ENCODE results near the gene NUP214. TPM values are rescaled to one million over a fixed set of nuclear protein-coding genes. Genes with fewer than 3 reads are reported as not detected.

The NUP214 gene
- total RNA-seq, 1 experiment from 2014 or later, result 34.9 TPM

- intact Hi-C loops (cut with micrococcal nuclease; ENCODE audit: unreplicated experiment), result no loop called here
- Histone ChIP-seq H3K4me1 (ENCODE audit: control insufficient read depth, insufficient read depth, low read length) (no peaks in the 10 kb centered on the region), H3K27me3 (ENCODE audit: control insufficient read depth, insufficient read depth, low read length) (no peaks in the 10 kb centered on the region), H3K27ac (ENCODE audit: low read length) (no peak overlapping the region), H3K4me3 (ENCODE audit: low read depth in 2 of 2, low read length in 2 of 2) (no peak overlapping the region), H3K36me3 (ENCODE audit: control insufficient read depth, insufficient read depth, low read length) (no peaks in the 10 kb centered on the region), H3K9me3 (ENCODE audit: control insufficient read depth, insufficient read depth, low read depth, low read length) (no peaks in the 10 kb centered on the region)
- ChIA-PET POLR2A (interaction anchor here (0.6 kb wide), 1 partner anchor 497 kb away, joined by 3 read pairs; no protein-coding TSS in a partner anchor), CTCF (interaction anchor here (0.6 to 0.7 kb wide), 2 partner anchors 49 to 165 kb away, joined by 4 to 5 read pairs; partner anchors contain the start of gene FAM78A)
- BruUV-seq (replicated peaks), result no TSS peak
- TF ChIP-seq TCF7L2 (IDR thresholded peaks at IDR 0.05; ENCODE audit: low read depth, low read length), result no peak
- TF ChIP-seq SIN3A (IDR thresholded peaks at IDR 0.05; ENCODE audit: borderline replicate concordance, insufficient read depth, low read depth, low read length), result no peak
- no peak for TF ChIP-seq CTCF (IDR thresholded peaks at IDR 0.05)
- no peak for TF ChIP-seq POLR2AphosphoS5 (IDR thresholded peaks at IDR 0.05; ENCODE audit: low read depth, low read length)
- no peak for TF ChIP-seq REST (IDR thresholded peaks at IDR 0.05; ENCODE audit: insufficient read depth in 1 of 2, low read depth in 2 of 2, low read length in 1 of 2)
- ATAC-seq, result no peak
- in situ Hi-C loops (cut with HindIII; ENCODE audit: low pct_unique_long_range_greater_than_20kb, low sequenced_read_pairs), result no loop called here
- no peak for DNase-seq (ENCODE audit: low read depth, low spot score)
These were observed 14.1 kb upstream of the NUP214 start for GRCh38 chr9:131111186-131111853.

- CTCF ChIA-PET, result interaction anchor here (0.6 kb wide), 1 partner anchor 49 kb away, joined by 5 read pairs; no protein-coding TSS in a partner anchor
- H3K27ac ChIP-seq (ENCODE audit: low read length), result no peak overlapping the region
- ATAC-seq, result no peak
These were observed 13.5 kb upstream of the NUP214 start for GRCh38 chr9:131111854-131112311.

More at GRCh38 chr9:131111854-131112311, 13.5 kb upstream of the NUP214 start:
- Histone ChIP-seq H3K9me3 (ENCODE audit: control insufficient read depth, insufficient read depth, low read depth, low read length) (no peaks in the 10 kb centered on the region), H3K4me3 (ENCODE audit: low read depth in 2 of 2, low read length in 2 of 2) (no peak overlapping the region), H3K27me3 (ENCODE audit: control insufficient read depth, insufficient read depth, low read length) (no peaks in the 10 kb centered on the region), H3K36me3 (ENCODE audit: control insufficient read depth, insufficient read depth, low read length) (no peaks in the 10 kb centered on the region), H3K4me1 (ENCODE audit: control insufficient read depth, insufficient read depth, low read length) (no peaks in the 10 kb centered on the region)
- TF ChIP-seq POLR2AphosphoS5 (IDR thresholded peaks at IDR 0.05; ENCODE audit: low read depth, low read length) (no peak), SIN3A (IDR thresholded peaks at IDR 0.05; ENCODE audit: borderline replicate concordance, insufficient read depth, low read depth, low read length) (no peak), REST (IDR thresholded peaks at IDR 0.05; ENCODE audit: insufficient read depth in 1 of 2, low read depth in 2 of 2, low read length in 1 of 2) (no peak), TCF7L2 (IDR thresholded peaks at IDR 0.05; ENCODE audit: low read depth, low read length) (no peak), CTCF (IDR thresholded peaks at IDR 0.05) (no peak)
- in situ Hi-C loops (cut with HindIII; ENCODE audit: low pct_unique_long_range_greater_than_20kb, low sequenced_read_pairs) (no loop called here), intact Hi-C loops (cut with micrococcal nuclease; ENCODE audit: unreplicated experiment) (no loop called here)
- POLR2A ChIA-PET, result no interaction called here
- no peak for DNase-seq (ENCODE audit: low read depth, low spot score)
- BruUV-seq (replicated peaks), result no TSS peak

Data from Panc1 (cell line).